ENCODE measurements around the gene PRKD2.

PRKD2 gene

DNA sequence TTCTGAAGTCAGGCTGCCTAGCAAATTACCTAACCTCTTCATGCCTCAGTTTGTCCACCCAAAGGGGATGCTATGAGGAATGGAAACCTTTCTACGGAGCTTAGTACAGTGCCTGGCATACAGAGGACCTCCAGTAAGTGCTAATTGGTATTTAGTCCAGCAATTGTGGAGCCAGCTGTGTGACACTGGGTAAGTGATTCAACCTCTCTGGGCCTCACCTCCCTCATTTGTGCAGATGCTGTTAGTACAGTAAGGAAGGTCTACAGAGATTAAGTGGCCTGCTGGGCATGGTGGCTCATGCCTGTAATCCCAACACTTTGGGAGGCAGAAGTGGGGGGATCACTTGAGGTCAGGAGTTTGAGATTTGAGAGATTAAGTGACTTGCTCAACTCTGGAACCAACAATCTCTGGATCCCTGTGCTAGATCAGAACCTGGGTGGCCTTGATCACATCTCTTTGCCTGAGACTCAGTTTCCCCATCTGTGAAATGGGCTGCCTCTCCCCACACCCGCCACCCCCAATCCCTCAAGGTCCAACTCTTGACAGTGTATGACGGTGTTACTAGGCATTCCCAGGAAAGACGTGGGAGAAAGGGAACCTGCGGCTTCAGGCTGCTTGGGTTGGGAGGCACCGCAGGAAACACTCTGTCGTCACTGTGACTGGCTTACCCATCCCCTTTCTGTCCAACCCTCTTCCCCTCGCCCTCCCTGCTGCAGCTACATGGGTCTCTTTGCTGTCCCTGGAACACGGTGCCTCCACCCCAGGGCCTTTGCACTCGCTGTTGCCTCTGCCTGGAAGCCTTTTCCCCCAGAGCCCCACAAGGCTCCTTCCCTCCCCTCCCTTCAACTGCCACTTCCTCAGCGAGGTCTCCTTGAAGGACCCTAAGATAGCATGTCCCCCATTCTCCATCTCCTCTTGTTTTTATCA, 18.3 kb downstream of the PRKD2 start:
- no peak for DNase-seq

DNA sequence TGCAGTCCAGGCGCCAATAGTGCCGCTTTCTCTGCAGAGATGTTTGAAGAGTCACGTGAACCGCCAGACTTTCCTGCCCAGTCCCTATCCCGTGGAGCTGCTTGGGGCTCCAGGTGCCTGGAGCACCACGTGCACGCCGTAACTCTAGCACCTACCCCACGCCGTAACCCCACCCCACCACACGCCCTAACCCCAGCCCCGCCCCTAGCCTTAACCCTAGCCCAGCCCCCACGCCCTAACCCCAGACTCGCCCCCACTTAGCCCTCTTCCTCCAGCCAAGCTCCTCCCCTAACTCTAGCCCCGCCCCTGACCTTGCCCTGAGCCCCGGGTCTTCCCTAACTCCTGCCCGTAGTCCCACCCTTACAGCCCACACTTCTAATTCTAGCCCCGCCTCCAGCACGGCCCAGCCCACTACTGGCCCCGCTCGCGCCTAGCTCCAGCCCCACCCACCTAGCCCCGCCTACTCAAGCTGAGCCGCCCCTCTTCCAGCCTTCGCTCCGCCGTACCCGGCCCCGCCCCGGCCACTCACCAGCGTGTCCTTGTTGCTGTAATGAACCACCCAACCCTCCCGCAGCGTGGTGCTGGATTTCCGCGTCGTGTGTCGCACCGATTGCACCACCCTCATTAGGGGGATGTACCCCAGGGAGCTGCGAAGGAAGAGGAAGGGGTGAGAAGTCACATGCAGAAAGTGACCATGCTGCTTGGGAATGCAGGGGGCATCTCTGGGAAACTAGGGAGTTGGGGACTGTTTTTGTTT, 19.5 kb downstream of the PRKD2 start:
- peak; percentile 78 for DNase-seq

DNA sequence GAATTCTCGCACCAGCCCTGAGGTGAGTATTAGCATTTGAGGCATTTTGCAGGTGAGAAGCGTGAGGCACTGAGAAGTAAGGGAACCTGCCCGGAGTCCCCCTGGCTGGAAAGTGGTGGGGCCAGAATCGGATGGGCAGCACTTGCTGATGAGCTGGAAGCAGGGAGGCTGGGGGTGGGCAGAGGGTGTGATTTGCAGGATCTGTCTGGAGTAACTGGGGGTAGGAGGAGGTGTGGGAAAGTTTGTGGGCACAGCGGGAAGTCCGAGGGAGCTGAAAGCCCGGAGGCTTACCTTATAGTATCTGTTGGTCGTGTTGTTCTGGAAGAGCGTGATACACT, 20.1 kb downstream of the PRKD2 start:
- DNase-seq = no peak

DNA sequence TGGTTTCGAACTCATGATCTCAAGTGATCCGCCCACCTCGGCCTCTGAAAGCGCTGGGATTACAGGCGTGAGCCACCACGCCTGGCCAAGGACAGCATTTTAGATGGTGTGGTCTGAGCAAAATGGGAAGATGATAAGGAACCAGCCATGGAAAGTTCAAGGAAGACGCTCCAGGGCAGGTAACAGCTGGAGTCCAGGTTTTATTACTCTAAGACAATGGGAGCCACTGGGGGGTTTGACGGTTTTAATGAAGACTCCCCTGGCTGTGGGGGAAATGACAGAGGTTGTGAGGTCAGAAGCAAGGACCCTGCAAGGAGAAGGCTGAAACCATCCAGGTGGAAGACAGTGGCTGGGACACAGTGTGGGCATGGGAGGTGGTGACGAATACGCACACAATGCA, 20.9 kb downstream of the PRKD2 start:
- DNase-seq = no peak

DNA sequence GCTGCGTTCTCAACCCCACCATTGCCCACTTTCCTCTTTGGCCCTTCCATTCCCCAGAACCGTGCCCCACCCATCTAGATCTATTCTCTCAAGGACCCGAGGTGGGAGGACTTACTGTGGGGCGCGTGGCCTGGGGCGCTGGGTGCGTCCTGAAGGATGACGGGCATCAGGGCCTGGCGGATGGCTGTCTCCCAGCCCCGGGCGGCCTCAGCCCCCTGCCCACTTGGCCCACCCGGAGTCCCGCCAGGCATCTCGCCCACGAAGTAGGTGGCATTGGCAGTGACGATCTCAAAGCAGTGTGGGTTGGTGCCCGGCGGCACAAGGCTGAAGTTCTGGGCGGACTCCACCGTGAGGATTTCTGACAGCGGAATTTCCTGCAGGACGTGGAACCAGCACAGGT, 23.2 kb downstream of the PRKD2 start:
- DNase-seq = no peak

DNA sequence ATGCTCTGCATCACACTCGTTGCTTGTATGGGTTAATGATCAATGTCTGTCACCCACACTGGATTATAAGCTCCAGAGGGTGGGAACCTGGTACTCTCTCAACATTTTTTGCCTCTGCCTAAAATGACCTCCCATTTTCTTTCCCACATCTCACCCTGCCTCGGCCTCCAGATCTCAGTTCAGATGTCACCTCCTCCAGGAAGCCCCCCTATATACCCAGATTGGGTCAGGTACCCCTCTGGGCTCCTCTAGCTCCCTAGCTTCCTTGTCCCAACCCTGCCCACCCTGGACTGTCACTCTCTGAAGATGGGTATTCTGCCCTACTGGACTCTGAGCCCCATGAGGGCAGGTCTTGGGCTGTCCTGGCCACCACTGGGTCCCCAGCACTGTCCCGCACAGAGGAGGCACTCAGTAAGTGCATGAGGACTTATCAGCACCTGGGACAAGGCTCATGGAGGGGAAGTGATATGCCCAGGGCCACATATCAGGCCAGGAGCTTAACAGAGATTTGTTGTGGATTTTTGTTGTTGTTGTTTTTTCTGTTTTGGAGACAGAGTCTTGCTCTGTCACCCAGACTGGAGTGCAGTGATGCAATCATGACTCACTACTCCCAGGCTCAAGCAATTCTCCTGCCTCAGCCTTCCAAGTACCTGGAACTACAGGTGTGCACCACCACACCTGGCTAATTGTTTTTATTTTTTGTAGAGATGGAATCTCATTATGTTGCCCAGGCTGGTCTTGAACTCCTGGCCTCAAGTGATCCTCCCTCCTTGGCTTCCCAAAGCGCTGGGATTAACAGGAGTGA, 23.8 kb downstream of the PRKD2 start:
- no peak for DNase-seq

DNA sequence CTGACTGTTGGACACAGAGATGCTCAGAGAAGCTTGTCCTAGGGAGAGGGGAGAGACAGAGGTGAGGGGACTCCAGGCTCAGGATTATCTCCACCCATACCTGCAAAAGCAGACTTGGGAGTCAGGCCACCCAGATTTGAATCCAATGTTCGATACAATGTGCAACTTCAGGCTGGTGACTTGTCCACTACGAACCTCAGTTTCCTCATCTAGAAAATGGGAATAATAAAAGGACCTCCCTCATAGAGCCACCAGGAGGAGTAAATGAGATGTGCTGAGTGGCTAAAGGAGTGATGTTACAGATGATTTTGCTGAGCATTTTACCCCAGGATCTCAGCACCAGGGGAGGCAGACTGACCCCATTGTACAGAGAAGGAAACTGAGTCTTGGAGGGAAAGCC, 25.0 kb downstream of the PRKD2 start:
- DNase-seq = no peak

DNA sequence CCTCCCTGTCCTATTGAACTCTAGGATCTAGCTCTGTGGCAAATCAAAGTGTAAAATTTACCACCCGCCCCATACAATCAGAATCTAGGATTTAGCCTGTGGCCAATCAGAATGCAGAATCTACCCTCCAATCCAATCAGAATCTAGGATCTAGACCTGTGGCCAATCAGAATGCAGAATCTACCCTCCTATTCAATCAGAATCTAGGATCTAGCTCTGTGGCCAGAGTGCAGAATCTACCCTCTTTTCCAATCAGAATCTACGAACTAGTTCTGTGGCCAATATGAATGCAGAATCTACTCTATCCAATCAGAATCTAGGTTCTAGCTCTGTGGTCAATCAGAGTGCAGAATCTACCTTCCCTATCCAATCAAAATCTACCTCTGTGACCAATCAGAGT, 25.8 kb downstream of the PRKD2 start:
- no peak for DNase-seq

DNA sequence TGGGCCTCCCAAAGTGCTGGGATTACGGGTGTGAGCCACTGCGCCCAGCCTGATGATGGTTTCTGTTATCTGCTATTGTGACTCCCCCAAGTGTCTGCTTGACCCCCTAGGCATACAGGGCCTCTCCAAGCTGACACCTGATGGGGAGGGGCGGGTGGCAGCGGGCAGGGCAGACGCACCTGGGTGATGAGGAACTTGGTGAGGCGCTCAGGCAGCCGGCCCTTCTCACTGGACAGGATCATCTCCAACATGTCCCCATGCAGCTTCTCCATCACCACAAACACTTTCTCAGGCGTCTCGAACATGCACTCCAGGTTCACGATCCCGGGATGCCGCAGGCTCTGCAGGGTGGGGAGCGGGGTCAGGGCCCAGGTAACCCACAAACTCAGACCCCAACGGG, 27.6 kb downstream of the PRKD2 start:
- DNase-seq = no peak

DNA sequence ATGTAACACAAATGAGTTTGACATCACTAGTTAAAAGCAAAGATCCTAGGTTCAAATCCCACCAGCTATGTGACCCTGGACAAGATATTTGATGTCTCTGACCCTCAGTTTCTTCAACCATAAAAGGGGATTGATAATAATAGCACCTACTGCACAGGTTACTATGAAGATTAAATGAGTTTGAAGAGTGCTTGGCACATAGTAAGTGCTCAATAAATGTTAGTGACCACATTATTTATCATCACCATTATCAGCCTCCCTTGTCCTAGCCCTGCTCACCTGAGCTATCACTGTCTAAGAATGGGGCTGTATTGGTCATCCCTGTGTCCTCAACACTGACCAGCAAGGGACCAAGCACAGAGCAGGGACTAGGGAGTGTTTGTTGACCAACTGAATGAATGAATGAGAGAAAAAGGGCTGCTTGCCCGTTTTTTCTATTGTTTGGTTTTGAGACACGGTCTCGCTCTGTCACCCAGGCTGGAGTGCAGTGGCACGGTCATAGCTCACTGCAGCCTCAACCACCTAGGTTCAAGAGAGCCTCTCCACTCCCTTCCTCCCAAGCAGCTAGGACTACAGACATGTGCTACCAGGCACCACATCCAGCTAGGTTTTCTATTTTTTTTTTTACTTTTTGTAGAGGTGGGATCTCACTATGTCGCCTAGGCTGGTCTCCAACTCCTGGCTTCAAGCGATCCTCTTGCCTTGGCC, 29.3 kb downstream of the PRKD2 start:
- DNase-seq = no peak

DNA sequence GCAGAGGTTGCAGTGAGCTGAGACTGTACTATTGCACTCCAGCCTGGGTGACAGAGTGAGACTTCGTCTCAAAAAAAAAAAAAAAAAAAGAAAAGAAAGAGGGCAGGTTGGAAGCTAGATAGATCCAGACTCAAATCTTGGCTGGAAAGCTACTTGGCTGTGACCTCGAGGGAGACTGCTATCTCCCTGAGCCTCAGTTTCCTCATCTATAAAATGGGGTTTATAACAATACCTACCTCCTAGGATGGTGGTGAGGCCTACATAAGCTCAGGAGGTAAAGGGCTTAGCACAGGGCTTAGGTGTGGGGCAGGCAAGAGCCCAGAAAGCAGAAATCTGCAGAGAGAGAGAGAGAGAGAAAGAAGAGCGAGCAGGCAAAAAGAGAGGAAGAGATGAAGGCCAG, 31.7 kb downstream of the PRKD2 start:
- DNase-seq = no peak

DNA sequence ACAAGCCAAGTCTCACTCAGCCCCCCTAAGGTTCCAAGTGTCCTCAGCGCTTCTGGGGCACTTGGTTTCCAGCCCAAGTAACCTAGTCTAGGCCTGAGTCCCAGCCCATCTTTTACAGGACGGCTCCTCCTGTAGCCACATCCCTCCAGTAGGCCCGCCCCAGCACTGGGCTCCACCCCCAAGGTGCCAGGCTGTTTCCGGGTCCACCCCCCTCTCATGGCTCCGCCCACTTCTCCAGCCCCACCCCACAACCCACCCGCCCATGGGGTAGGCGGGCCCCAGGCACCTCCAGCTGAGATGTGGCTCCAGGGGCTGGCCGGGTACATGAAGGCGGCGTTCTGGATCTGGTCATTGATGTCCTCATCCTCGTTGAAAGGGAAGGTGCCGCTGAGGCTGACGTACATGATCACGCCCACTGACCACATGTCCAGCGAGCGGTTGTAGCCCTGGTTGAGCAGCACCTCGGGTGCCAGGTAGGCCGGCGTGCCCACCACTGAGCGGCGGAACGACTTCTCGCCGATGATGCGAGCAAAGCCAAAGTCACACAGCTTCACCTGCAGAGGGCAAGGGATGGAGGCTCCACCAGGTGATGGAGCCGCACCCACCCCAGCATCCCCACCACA, 38.7 kb downstream of the PRKD2 start:
- DNase-seq = peak; percentile 9

DNA sequence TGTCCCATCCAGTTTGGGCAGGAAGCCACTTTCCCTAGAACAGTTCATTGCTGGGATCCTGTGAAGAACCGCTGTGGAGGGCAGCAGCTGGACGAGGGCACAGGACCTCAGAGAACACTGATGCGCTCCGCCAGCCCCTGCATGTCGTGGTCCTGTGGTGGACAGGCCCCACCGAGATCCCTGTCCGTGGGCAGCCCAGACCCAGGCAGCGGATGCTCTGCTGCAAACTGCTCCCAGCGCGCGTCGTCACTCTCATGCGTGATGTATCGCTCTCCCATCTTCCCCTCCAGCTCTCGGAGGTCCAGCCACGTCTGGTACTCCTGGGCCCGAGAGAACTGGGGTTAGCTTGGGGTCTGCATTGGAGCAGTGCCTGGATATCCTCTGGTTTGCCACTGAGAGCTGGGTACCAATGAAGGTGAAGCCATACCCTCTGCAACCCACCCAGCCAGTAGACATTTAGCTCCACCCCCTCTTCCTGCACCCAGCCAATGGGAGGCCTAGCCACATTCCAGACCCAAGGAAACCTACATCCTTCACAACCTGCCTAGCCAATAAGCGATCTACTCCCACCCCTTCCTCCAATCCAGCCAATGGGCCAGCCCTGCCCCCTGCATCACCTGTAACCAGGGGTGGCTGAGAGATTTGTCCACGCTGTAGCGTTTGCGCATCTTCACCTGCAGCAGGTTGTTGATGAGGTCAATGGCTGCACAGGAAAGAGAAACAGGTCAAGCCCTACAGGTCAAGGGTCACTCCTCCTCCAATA, 42.3 kb downstream of the PRKD2 start:
- peak; percentile 11 for DNase-seq

DNA sequence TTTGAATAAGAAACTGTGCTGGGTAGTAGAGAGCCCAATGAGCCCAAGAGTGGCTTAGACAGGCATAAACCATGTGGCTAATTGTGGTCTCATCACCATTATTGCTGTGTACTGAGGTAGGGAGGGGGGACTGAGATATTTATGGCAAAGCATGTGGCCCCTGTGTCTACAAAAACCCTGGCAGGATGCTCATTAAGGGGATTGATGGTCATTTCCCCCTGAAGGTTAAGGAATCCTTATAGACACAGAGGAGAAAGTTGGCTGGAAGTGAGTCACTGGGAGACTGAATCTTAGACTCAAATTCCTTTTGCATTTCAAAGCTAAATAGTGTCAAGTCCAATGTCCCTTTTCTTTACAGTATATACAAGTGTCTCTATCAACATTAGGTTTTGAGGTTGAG, 46.1 kb downstream of the PRKD2 start:
- DNase-seq = peak; percentile 67

DNA sequence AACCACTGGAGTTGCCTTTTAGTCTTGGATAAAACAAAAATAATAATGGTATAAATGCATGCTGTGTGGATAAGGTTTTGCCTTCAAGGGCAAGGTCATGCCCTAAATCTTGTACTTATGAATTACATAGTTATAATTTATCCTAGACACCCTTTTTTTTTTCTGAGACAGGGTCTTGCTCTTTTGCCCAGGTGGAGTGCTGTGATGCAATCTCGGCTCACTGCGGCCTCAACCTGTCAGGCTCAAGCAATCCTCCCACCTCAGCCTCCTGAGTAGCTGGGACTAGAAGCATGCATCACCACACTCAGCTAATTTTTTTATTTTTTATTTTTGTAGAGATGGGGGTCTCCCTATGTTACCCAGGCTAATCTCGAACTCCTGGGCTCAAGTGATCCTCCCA, 48.3 kb downstream of the PRKD2 start:
- DNase-seq = no peak

DNA sequence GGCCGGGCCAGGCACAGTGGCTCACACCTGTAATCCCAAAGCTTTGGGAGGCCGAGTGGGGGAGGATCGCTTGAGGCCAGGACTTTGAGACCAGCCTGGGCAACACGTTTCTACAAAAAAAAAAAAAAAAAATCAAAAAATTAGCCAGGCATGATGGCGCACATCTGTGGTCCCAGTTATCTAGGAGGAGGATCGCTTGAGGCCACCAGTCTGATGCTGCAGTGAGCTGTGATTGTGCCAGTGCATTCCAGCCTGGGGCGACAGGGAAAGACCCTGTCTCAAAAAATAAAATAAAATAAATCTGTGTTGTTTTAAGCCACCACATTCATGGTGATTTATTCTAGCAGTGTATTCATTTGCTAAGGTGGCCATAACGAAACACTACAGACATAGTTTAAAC, 51.8 kb downstream of the PRKD2 start:
- DNase-seq = no peak

DNA sequence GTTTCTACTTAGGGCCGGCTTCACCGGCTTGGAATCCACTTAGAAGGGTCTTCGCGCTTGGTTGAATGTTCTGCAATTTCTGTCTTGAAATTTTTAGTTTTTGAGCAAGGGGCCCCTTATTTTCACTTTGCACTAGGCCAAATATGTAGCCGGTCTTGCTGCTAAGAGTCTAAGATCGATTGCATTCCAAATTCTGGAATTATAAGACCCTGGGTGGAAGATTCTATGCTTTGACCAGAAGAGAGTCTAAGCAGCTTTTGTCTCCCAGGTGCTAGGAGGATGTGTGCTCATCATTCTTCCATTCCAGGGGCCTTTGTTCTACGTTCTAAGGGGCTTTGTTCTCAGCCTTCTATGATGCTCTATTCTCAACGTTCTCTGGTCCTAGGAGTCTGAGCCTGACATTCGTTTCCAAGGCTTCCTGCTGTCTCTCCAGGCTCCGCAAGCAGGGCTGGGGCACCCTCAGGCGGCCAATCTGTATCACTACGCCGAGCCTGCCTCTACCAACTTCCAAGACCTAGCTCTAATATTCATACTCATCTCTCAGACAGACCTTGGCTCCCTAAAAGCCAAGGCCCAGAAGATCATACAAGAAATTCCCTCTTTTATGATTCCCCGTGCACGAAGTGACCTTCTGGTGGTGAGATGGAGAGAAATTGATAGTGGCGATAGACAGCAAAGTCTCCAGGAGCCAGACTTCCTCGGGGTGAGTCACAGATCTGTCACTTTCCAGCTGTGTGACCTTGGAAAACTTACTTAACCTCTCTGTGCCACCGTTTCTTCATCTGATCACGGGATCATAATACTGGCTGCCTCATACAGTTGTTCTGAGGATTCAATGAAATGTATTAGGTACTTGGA, 55.0 kb downstream of the PRKD2 start:
- DNase-seq = peak; percentile 87

DNA sequence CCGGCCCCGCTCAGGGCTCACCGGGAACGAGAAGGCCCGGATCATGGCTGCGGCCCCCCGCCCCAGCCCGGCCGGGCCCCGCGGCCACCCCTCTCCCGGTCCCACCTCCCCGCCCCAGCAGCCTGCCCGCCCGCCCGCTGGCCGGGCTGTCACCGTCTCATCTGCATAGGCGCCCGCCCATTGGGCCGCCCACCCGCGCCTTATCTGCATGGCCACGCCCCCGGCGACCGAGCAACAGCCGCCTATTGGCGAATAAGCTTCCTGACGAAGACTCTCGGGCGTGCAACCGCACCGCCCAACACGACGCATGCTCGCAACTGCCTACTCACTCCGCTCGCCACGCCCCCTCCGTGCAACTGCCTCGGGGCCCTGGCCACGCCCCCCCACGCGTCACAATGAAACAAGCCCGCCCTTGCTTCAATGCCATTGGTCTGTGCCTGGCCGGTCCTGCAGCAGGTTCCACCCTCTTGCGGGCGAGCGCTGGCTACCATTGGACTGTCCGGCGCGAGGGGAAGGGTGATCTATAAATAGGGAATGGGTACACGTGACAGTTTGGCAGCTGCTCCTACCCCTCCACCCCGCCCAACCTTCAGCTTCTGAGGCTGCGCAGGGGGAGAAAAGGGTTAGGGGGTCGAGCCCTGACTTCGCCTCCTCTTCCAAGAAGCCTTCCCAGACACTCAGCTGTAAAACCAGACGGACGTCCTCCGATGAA, 55.7 kb downstream of the PRKD2 start, which contains the start of gene DACT3:
DACT3 (minus strand) TSS at position 163 of the 712 bp plus-strand sequence; CDS start at position 45, 118 bp downstream.
- peak; percentile 100 for DNase-seq

DNA sequence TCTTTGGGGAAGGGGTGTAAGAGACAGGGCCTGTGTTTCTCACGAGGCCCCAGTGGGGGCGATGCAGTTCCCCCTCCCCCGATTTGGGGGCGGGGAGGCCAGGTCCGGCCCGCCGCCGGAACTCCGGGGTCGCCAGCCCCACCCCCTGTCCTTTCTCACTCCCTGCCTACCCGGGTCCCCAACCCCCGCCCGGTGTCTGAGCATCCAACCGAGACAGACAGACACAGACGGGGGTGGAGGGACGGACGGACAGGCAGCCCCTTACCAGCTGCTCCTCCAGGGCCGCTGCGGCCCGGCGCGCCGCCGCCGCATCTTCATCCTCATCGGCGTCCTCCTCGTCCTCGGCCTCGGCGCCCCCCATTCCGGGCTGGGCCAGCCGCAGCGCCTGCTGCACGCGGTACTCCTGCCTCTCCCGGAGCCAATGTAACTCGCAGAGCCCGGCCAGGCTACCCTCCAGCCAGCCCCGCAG, 56.3 kb downstream of the PRKD2 start:
- DNase-seq = peak; percentile 8
